ENCODE measurements around the gene MACROH2A1.

GRCh38 chr5:135446206-135446605 lies 47.2 kb upstream of the MACROH2A1 start:
- no peak for TF ChIP-seq CTCF (IDR thresholded peaks at IDR 0.05; ENCODE audit: borderline replicate concordance, extremely low read depth, low read length, poor library complexity, severe bottlenecking)
- TF ChIP-seq EZH2 (IDR thresholded peaks at IDR 0.05; ENCODE audit: borderline replicate concordance, low read depth, low read length, severe bottlenecking) = no peak

All from DND-41 (cell line).